NAMALWA (cell line): ENCODE measurements around the gene VSIG10L2.
"Not testable (repeated sequence)": the region's sequence is repeated elsewhere in the genome, so short reads cannot be mapped to it uniquely, and the experiment has no call there.

Experiments
- DNase-seq: peaks from one replicate; pipeline ENCODE4 v3.0.0-alpha.2; 2015; ENCODE audit warnings: low spot score

Gene VSIG10L2

DNA sequence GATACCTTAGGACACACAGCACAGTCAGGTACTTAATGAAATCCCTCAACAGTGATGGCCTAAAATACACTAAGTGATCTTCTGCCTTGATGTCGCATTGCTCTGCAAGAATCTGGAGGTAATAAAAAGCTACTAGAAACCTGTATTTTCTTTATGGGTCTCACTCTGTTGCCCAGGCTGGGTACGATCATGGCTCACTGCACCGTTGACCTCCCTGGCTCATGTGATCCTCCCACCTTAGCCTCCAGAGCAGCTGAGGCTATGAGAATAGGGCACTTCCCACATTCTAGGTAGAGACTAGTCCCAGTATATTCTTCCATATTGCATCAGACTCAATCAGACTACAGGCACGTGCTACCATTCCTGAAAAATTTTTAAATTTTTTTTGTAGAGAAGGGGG, 21.7 kb downstream of the VSIG10L2 start:
- DNase-seq: no peak

DNA sequence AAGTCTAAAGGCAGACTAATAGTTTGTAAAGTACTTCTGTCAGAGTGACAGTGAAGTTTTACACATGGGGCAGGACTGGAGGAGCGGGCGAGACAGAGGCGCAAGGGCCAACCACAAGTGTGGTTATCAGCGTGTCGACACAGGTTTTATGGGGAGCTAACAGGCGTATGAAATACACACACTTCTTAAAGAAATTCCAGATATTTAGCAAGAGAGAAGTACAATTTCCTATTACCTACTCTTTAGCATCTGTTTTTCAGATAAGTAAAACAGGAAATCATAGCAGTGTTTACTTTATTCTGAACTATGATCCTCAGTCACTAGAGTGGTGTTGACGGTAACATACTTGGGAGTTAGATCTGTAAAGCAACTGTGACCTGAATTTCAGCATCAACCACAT, 22.5 kb downstream of the VSIG10L2 start:
- DNase-seq: no peak

DNA sequence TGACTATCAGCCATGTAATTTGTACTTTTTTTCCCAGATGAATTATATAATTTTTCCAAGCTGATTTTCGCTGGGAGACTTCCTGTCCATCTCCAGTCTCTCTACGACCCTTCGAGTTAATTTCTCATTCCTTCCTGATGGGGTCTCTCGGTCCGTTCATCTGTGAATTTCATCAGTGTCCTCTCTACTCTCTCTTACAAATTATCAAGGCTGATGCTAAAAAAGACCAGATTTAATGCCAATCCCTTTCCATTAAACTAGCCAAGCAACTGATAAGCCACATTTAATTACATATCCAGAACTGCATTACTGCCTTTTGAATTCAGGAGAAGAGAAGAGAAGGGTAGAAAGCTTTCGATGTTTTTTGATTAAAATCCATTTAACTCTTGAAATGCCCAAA, 25.8 kb downstream of the VSIG10L2 start:
- DNase-seq: no peak

DNA sequence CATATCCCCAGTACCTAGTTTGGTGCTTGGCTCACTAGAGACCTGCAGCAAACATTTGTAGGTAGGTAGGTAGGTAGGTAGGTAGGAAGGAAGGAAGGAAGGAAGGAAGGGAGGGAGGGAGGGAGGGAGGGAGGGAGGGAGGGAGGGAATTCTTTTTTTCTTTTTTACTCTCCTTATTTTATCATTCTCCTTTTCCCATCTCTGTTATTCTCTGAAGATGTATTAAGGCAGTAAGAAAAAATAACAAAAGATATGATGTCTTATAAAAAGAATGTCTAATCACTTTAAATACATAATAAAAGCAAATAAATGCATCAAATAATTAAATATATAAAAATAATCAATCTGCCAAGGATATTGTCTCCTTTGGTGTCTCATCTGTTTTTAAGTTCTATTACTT, 28.4 kb downstream of the VSIG10L2 start:
- no peak for DNase-seq

DNA sequence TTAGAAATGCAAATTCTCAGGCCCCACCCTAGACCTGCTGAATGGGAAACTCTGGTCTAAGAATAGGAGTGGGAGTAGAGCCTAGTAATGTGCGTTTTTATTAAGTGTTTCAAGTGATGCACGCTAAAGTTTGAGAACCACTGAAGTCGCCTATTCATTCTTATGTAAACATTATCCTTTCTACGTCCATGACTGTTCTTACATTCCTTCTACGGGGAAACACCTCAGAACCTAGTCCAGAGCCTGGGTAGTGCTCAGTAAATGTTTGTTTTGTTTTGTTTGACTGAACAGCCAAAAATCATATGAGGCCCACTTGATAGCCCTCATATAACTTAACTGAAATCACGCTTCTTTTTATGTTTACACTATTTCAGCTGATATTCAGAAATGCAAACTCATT, 29.8 kb downstream of the VSIG10L2 start:
- no peak for DNase-seq

DNA sequence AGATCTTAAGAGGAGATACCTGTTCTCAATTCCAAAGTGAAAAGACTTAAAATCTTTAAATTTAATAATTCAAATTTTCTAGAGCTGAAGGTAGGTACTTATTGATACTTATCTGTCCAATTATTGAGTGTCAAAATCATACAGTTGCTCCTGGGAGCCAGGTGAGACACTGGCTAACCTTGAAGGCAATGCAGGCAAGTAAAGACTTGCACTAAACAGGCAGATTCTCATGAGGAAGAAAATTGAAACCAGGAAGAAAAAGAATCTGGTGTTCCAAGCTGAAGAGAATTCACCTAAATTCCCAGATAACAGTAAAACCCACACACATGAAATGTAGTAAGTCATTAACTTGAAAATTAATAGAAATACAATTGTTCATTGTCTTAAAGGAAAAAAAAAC, 30.3 kb downstream of the VSIG10L2 start:
- no peak for DNase-seq

DNA sequence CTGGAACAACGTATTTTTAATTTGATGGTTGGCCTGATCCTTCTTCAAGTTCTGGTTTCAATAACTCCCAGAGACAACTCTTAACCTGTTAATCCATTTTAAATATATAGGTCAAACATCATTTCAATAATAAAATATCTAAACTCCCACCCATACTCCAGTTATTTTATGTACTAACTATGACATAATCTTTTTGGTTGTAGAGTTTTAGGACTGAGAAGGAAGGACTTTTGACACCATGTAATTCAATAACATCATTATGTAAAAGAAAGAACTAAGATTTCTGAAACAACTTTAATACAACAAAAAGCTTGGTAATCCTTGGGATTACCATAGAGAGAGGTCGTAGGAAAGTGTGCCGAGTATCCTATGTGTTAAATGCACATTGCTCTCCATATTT, 31.5 kb downstream of the VSIG10L2 start:
- no peak for DNase-seq

DNA sequence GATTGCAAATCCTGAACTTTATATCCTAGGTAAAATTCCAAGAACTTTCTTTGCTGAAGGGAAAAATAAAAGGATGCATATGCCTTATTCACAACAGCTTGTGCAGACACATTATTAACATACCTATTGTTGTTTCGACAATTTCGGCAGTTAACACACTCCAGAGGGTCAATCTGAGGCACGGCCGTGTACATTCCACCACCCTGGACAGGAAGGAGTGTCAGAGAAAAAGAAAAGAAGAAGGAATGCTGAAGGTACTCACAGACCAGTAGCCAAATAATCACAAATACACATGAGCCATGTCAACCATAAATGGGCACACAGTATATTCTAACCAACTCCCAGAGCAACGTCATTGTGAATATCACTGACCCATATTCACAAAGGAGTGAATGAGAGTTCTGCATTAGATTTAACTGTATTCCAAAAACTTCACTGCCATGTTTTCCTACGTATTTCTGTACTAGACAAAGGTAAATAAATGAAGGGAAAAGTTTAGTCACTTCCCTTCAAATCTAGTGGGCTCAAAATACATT, 32.4 kb downstream of the VSIG10L2 start:
- no peak for DNase-seq

DNA sequence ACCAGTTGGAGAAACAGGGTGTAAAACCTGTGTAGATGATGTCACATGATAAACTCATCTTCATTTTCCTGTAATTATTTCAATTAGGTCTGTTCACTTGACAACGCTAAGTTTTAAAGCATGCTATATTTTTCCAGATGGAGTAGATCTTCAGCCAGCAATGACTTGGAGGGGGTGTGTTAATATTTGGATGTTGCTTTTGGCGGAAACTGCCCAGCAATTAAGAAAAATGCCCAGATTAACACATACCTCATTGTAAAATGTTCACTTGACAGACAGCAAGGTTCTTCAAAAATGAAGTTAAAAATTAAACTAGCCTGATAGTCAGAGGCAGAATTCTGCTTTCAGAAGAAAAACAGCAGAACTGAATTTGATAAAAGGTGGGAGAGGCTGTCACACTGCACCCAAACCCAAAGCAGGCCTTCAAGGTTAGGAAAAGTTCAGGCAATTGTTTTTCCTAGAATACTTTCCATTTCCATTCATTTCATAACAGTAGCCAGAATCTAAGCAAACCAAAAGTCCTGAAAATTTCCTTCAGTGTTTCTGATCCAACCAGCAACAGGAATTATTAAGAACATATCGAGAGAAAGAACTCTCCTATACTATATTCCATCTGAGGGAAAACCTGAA, 33.0 kb downstream of the VSIG10L2 start:
- no peak for DNase-seq

DNA sequence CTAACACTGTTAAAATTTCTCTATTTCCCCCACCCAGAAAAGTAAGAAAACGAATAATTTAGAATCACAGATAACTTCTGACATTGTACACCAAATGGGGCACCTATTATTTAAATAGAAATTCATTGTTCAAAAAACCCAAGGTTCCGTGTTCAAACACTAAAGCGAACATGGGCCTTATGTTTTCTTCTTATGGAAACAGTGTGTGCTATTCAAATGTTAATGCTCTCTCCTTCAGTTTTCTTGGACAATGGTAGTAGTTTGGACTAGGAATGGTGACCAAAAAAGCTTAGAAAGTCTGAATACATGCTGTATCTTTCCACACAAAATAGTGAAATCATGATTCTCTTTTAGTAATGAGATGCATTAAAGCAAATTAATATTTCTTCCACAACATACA, 33.7 kb downstream of the VSIG10L2 start:
- no peak for DNase-seq

DNA sequence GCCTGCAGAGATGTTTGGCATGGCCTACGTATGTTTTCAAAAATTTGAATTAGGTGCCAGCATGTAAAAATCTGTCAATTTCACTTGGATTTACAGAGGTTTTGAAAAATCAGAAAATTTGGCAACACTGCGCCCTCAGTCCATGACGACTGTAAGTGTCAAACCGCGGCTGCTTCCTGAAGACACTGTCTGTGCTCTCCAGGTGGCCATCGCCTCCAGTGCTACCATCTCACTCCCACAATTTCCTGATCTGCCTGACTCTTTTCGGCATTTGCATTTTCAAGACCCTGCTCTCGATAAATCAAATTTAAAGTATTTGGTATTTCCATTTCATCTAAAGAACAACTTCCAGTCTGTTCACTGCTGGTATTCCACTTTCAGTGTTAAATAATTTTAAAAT, 34.6 kb downstream of the VSIG10L2 start:
- no peak for DNase-seq

DNA sequence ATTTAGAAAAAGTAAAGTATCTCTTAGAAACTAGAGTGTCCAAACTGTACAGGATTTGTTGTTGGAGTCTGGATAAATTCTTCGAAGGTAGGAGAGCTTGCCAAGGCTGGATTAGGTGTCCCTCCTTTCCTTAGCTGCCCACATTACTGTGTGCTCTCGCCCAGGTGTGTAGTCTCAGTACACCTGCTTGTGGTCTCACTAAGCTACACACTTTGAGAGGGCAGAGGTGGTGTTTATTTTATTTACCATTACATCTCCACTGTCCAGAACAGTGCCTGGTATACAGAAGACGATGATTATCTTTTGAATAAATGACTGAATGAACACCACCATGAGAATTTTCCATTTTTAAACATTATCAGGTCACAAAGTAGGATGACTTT, 36.5 kb downstream of the VSIG10L2 start:
- no peak for DNase-seq

DNA sequence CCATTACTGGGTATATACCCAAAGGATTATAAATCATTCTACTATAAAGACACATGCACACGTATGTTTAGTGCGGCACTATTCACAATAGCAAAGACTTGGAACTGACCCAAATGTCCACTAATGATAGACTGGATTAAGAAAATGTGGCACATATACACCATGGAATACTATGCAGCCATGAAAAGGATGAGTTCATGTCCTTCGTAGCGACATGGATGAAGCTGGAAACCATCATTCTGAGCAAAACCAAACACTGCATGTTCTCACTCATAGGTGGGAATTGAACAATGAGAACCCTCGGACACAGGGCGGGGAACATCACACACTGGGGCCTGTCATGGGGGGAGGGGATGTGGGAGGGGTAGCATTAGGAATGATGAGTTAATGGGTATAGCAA, 40.1 kb downstream of the VSIG10L2 start:
- not testable (repeated sequence) for DNase-seq

DNA sequence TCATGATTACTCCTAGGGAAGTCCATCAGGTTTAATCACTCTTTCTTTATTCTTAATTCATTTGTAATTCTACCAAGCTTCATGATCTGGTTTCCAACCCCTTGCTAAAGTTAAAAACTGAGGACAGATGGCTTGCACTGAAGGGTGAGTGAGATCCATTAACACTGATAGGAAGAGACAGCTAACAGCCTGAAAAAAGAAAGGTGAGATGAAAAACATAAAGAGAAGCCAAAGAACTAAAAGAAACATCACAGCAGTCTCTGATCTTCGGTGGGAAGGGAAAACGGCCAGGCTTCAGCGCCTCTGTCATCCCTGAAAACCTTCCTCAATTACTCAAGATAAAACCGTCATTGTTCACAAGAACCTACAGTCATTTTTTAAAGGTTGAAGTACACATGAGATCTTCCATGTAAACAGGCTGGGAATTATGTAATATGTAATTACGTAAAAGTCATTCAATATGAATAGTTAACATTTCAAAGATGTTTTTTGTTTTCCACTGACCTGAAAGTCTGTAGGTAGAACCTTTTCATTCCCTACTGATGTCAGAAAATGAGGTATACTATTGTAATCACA, 41.3 kb downstream of the VSIG10L2 start:
- DNase-seq: no peak

DNA sequence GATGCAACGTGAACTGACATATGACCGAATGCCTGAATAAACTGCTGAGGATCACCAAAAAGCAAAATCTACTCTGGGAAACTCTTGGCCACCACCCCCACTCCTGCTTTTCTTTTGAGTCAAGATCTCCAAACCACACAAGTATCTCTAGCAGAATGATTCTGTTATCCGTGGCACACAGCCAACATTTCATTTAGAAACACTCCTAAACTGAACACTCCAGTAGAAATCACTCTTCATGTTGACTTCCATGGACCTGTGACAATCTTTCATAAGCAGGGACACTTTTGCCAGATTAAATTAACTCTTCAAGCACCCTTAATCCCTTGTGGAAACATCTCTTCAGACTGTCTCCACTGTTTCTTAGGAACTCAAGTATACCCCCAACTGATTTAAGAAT, 44.4 kb downstream of the VSIG10L2 start:
- no peak for DNase-seq

DNA sequence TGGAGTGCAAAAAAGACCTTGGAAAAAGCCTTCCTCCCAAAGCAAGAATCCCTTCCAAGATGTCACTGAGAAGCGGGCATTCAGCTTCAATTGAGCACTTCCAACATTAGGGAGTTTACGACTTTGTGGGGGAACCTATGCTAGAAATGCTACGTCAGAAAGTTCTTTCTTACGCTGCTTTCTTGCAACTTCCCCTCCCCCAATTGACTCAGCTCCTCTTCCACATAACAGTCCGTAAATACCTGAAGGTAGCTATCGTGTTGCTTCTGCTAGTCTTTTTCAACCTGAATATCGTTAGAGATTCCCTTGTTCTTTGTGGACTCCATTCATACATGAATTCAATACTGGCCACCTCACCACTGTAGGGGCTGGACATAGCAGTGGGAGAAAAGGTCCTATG, 47.0 kb downstream of the VSIG10L2 start:
- no peak for DNase-seq

DNA sequence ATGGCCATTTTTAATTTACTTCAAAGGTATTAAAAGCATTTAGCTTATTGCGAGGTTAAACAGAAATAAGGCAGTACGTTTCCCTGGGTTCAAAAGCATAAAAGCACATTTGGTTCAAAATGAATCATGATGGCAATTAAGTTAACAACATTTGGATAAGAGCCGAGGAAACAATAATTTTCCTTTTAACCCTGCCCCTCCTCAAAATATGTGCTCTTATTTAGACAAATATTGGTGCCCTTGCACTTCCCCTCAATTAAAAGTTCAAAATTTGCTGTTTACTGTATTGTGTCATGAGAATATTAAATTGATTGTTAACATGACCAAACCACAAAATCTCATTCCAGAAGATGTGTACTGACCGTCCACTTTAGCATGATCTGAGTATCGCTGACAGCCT, 48.7 kb downstream of the VSIG10L2 start:
- no peak for DNase-seq

DNA sequence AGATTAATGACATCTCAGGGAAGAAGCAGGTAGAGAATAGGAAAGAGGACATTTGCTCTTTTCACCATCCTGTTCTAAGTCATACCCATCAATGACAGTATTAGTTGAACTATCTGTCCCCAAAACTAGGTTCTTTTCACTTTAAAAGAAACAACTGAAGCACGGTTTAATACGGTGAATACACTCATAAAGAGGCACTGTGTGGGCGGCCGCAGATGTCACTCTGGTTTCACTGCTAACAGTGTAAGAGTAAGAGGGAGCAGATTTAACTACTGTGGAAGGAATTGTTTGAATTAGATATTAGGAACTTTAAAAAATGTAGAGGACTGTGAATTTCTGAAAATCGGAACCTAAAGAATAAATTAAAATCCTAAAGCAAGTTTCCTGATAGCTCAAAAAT, 49.5 kb downstream of the VSIG10L2 start:
- DNase-seq: no peak

DNA sequence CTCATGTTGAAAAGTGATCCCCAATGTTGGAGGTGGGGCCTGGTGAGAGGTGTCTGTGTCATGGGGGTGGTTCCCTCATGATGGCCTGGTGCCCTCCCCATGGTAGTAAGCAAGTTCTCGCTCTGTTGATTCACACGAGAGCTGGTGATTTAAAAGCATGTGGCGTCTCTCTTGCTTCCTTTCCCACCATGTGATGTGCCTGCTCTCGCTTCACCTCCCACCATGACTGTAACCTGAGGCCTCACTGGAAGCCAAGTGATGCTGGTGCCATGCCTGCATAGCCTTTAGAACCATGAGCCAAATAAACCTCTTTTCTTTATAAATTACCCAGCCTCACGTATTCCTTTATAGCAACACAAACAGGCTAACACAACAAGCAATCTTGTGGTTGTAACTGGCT, 52.4 kb downstream of the VSIG10L2 start:
- DNase-seq: no peak

DNA sequence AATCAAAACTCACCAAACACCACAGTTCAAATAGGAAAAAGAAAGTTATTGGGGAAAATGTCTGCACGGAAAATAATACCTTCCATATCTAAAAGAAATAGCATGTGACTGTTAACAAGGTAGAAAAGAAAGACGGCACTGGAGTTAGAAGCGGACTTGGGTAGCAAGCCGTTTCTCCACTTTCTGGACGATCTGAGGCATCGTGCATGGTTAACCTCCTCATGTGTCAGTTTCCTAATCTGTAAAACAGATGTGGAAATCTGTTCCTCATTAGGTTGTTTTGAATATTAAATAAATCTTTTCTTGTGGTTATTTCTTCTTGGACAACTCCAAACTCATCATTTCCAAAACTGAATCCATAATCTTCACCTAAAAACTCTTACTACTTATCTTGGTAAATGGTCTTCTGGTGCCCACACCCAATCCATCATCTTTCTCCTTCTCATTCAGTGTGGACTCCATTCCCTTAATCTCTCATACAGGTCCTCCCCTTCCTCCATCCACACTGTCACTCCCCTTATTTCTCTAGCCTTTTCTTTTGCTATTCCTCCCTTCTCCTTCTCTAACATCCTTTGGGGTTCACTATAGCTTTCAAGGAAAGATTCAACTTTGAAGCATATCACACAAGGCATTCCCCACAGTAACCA, 53.5 kb downstream of the VSIG10L2 start:
- DNase-seq: no peak

DNA sequence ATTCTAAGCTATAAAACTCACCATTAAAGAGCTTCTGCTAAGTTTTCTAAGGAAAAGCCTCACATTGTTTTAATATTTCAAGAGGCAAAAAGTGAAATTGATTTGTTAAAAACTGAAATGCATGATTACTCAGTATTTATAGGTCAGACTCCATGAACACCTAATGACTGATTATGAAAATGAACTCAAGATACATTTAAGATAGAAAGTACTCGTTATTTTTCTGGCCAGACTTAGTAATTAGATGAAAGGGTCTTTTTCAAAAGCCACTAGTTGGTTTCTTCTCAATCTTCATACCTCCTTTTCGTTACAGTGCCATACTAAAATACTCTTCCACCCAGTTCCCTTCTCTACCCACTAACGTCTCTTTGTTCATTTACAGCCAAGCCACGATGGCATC, 56.3 kb downstream of the VSIG10L2 start:
- DNase-seq: no peak
